SU-DHL-6 (cell line): ENCODE measurements around the gene GUCY1A2.

ENCODE experiments used
- CTCF ChIP-seq: fragments of 200-600 bp; sonication (generic); IDR thresholded peaks from one replicate; pipeline ENCODE4 v1.5.1; 2017; ENCODE audit warnings: antibody characterized with exemption, mild to moderate bottlenecking, low read length, moderate library complexity; ENCODE audit not compliant: insufficient read depth, poor library complexity, severe bottlenecking
- EZH2phosphoT487 ChIP-seq: fragments of 200-600 bp; sonication (generic), shearing (Covaris generic); conservative IDR thresholded peaks from 2 replicates; pipeline ENCODE4 v1.6.1; 2018; ENCODE audit warnings: mild to moderate bottlenecking, antibody characterized with exemption, low read length, moderate library complexity, mixed read lengths

GRCh38 chr11:106879029-106879428 lies 139.2 kb downstream of the GUCY1A2 start:
- TF ChIP-seq CTCF (no peak), EZH2phosphoT487 (no peak)
